Bronchial epithelial cell (primary cell): ENCODE data around the gene SPAG9. TPM values are rescaled to one million over a fixed set of nuclear protein-coding genes. Genes with fewer than 3 reads are reported as not detected.
"Not testable (repeated sequence)": the region's sequence is repeated elsewhere in the genome, so short reads cannot be mapped to it uniquely, and the experiment has no call there.

Source experiments
- DNase-seq: peaks from one replicate; pipeline ENCODE4 v3.0.0-alpha.2; 2010; ENCODE audit warnings: low read depth
- FAIRE-seq: peaks from 2 replicates; lab custom pipeline; 2011; peaks lifted over from hg19 to GRCh38; lab: Jason Lieb, UNC
- H3K27me3 ChIP-seq: 2 replicates; pipeline ENCODE4 v1.5.1; 2011; ENCODE audit warnings: low read length; ENCODE audit not compliant: control insufficient read depth, insufficient read depth
- H3K36me3 ChIP-seq: 2 replicates; pipeline ENCODE4 v1.5.1; 2011; ENCODE audit warnings: low read length; ENCODE audit not compliant: control insufficient read depth, insufficient read depth
- H3K4me3 ChIP-seq: 2 replicates; pipeline ENCODE4 v1.5.1; 2011; ENCODE audit warnings: mild to moderate bottlenecking, low read depth, low read length, control low read depth
- total RNA-seq: library from RNA; depleted of rRNA; stranded (reverse); fragments of >200 nt; gene quantifications from 2 replicates; pipeline ENCODE4 v1.2.1, GENCODE V29; 2014
- TF ChIP-seq, protein P1 (sequence below): IDR thresholded peaks from 2 replicates; pipeline ENCODE4 v1.5.1; 2011; ENCODE audit warnings: mild to moderate bottlenecking, moderate library complexity, low read length, control low read depth, inconsistent platforms; ENCODE audit not compliant: insufficient read depth, severe bottlenecking

Gene SPAG9
- total RNA-seq, 1 donor from 2014 or later, result 85.0 TPM

DNA sequence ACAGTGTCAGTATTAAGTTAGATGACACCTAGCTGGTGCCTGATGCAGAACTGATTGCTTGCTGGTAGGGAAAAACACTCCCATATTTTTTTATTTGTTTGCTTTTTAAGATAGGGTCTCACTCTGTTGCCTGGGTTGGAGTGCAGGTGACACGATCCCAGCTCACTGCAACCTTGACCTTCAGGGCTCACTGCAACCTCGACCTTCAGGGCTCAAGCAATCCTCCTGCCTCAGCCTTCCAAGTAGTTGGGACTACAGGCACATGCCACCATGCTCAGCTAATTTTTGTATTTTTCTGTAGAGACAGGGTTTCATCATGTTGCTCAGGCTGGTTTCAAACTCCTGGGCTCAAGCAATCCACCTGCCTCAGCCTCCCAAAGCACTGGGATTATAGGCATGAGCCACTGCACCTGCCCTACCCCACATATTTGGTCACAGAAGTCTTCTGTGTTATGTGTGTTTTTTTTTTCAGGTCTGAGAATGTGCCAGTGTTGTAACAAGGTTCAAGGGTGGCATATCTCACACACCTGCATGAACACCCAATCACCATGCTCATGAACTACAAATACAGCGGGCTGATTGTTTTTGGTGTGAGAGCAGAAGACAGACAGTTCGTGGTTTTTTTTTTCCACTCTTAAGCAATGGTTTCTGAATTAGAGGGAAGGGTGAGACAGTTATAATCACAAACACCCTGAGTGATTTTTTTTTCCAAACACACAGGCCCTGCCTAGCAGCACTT is 22.8 kb downstream of the SPAG9 start:
- FAIRE-seq, result no peak
- TF ChIP-seq, protein P1, sequence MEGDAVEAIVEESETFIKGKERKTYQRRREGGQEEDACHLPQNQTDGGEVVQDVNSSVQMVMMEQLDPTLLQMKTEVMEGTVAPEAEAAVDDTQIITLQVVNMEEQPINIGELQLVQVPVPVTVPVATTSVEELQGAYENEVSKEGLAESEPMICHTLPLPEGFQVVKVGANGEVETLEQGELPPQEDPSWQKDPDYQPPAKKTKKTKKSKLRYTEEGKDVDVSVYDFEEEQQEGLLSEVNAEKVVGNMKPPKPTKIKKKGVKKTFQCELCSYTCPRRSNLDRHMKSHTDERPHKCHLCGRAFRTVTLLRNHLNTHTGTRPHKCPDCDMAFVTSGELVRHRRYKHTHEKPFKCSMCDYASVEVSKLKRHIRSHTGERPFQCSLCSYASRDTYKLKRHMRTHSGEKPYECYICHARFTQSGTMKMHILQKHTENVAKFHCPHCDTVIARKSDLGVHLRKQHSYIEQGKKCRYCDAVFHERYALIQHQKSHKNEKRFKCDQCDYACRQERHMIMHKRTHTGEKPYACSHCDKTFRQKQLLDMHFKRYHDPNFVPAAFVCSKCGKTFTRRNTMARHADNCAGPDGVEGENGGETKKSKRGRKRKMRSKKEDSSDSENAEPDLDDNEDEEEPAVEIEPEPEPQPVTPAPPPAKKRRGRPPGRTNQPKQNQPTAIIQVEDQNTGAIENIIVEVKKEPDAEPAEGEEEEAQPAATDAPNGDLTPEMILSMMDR, result no peak
- Histone ChIP-seq H3K27me3 (no peaks in the 10 kb centered on the region), H3K36me3 (no peaks in the 10 kb centered on the region), H3K4me3 (no peak overlapping the region)
- no peak for DNase-seq

DNA sequence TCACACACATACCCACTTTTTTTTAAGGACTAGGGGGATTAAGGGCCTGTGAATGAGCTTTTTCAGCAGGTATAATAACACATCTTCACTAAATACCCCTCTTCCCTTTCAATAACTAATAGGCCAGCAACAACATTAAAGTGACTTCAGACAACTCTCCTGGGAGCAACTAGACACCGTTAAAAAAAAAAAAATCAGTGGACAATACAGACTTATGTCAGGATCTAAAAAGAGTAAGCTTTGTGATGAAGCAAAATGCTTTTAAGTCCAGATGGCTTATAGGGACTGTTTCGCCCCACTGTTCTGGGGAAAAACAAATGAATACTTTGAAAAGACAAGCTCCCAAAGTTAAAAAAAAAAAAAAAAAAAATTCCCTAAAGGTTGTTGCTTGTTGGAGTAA is 29.0 kb downstream of the SPAG9 start:
- FAIRE-seq (no peak), DNase-seq (no peak)
- TF ChIP-seq, protein P1, result no peak
- Histone ChIP-seq H3K4me3 (no peak overlapping the region), H3K27me3 (no peaks in the 10 kb centered on the region), H3K36me3 (peaks cover 1% of the 10 kb centered on the region)

DNA sequence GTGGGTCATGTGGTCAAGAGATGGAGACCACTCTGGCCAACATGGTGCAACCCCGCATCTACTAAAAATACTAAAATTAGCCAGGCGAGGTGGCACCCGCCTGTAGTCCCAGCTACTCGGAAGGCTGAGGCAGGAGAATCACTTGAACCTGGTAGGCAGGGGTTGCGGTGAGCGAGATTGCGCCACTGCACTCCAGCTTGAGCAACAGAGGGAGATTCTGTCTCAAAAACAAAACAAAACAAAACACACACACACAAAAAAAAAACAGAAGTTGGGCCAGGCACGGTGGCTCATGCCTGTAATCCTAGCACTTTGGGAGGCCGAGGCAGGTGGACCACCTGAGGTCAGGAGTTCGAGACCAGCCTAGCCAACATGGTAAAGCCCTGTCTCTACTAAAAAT is 31.8 kb downstream of the SPAG9 start:
- H3K4me3 ChIP-seq, H3K27me3 ChIP-seq, FAIRE-seq, H3K36me3 ChIP-seq, DNase-seq: not testable (repeated sequence)

DNA sequence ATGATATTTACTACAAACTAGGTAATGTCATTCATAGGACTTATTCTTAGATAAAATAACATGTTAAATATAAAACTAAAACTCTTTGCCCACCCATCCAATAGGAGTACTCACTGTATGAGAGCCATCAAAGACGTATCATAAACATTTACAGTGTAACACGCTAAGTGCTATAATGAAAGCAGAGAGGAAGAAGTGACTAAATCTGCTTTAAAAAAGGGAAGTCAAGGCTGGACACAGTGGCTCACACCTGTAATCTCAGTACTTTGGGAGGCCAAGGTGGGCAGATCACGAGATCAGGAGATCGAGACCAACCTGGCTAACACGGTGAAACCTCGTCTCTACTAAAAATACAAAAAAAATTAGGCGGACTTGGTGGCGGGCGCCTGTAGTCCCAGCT is 32.4 kb downstream of the SPAG9 start:
- TF ChIP-seq, protein P1, result no peak
- H3K27me3 ChIP-seq, result no peaks in the 10 kb centered on the region
- H3K36me3 ChIP-seq, result peaks cover 1% of the 10 kb centered on the region
- no peak overlapping the region for H3K4me3 ChIP-seq
- FAIRE-seq, result no peak
- DNase-seq, result no peak

DNA sequence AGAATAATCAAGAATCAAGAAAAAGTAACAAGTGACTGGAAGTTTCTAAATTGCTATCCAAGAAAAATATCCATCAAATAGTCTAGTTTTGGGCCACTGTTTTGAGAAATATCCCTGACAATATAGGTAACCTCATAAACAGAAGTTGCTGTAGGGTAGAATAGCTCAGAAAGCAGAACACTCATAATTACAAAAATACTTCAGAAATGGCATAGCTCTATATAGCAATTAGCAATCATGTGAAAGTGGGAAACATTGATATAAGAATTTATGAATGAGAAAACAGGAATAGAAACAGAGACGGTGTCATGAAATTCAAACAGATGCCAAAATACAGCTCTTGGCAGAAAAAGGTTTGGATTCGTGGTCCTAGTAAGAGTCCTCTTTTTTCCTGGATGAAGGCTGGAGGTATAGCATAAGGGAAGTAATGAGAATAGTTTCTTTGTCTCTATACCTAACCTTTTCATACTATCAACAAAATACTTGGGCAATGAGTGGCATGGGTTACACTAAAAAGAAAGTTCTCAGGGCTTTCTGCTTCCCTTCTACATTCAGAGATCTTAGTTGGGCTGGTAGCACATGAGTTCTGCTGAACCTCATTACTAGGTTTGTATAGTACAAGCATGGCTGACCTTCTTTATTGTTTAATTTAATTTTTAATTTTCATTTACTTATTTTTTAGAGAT is 33.5 kb downstream of the SPAG9 start:
- no peaks in the 10 kb centered on the region for H3K27me3 ChIP-seq
- H3K4me3 ChIP-seq, result no peak overlapping the region
- peaks cover 1% of the 10 kb centered on the region for H3K36me3 ChIP-seq
- DNase-seq (no peak), FAIRE-seq (no peak)
- TF ChIP-seq, protein P1, result no peak

DNA sequence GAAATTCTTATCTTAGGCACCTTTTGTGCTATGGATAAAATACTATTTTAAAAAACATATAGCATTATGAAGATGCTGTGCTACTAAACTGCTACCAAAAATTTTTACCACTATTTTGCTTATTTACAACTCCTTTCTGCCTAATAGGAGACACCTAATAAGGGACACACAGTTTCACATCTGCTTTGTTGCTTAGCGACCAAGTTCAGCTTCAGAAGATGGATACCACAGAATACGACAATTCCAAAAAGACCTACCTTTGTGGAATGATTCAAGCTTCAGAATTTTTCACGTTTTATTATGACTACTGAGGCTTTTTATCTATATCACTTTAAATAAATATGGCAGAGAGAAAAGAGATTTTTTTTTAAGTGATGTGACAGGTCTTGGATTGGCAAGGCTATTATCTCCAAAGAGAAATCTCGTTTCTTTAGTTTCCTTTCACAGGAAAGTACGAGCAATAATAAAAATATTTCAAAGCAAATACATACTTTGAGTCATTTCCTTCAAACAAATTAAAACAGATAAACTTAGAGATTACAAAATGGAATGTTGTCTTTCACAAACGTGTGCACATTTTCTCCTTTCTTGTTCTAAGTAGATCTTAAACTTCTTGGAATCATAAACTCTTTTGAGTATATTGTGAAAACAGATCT is 35.4 kb downstream of the SPAG9 start:
- DNase-seq (peak; percentile 71), FAIRE-seq (no peak)
- Histone ChIP-seq H3K36me3 (no peaks in the 10 kb centered on the region), H3K4me3 (no peak overlapping the region), H3K27me3 (no peaks in the 10 kb centered on the region)
- TF ChIP-seq, protein P1, result no peak
